Measurements from ENCODE around the gene NIT1.

DNA sequence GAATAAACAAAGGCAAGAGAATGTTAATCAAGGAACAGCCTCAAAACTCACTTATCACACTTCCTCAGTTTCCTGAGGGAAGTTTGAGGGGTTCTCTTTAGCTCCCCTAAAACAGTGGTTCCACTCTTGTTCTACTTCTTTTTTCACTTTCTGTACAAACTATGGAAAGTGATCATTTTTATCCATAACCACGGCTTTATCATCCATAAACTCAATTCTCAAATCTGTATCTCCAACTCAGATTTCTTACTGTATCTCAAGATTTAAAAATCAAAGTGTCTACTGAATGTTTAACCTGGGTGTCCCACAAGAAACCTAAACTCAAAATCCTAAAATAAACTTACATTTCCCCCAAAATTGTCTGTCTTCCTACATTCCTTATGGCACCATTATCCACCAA is 4.0 kb upstream of the NIT1 start:
- TF ChIP-seq CTCF (IDR thresholded peaks at IDR 0.05; ENCODE audit: extremely low read depth in 1 of 2, insufficient read depth in 1 of 2, low read depth in 1 of 2, low read length in 2 of 2) (no peak), POLR2A (IDR thresholded peaks at IDR 0.05; ENCODE audit: low read depth, low read length) (no peak), EZH2 (IDR thresholded peaks at IDR 0.05; ENCODE audit: borderline replicate concordance, low read depth, low read length, severe bottlenecking) (no peak)

Data from endothelial cell of umbilical vein (primary cell).